BLaER1 treated with 17β-estradiol and CSF1 and Interleukin-3, amounts not matched to agents 10 nM and 100 nM (cell line): ENCODE data around the gene SPPL3.

ENCODE experiments used
- H3K27ac ChIP-seq, 11 experiments: shearing (Covaris generic); formaldehyde crosslinking; 2 replicates each; pipeline ENCODE4 v1.8.1; 2022
- H3K27me3 ChIP-seq, 11 experiments: shearing (Covaris generic); formaldehyde crosslinking; 2 replicates each; pipeline ENCODE4 v1.8.1; 2022
- H3K36me3 ChIP-seq, 11 experiments: shearing (Covaris generic); formaldehyde crosslinking; 2 replicates each; pipeline ENCODE4 v1.8.1; 2022
- H3K4me1 ChIP-seq, 10 experiments: shearing (Covaris generic); formaldehyde crosslinking; 2 replicates each; pipeline ENCODE4 v1.8.1; 2022
- H3K4me2 ChIP-seq, 11 experiments: shearing (Covaris generic); formaldehyde crosslinking; 2 replicates each; pipeline ENCODE4 v1.8.1; 2022
- H3K4me3 ChIP-seq, 10 experiments: shearing (Covaris generic); formaldehyde crosslinking; 2 replicates each; pipeline ENCODE4 v1.8.1; 2022
- H3K9ac ChIP-seq, 11 experiments: shearing (Covaris generic); formaldehyde crosslinking; 2 replicates each; pipeline ENCODE4 v1.8.1; 2022
- H3K9me3 ChIP-seq, 11 experiments: shearing (Covaris generic); formaldehyde crosslinking; replicated peaks in 1 of 11; 2 replicates each; pipeline ENCODE4 v1.8.1; 2022
- H4K20me1 ChIP-seq, 11 experiments: shearing (Covaris generic); formaldehyde crosslinking; 2 replicates each; pipeline ENCODE4 v1.8.1; 2022
- Cebpa-rat ChIP-seq, 11 experiments: shearing (Covaris generic); IDR thresholded peaks; 2 replicates each; pipeline ENCODE4 v1.8.1; 2022

Gene SPPL3

GRCh38 chr12:120928864-120929652 lies 24.9 kb upstream of the SPPL3 start:
- Histone ChIP-seq H3K4me1 (peaks cover 0 to 11% (median 0%) of the 10 kb centered on the region in 10 experiments; a peak in 6 of 20 replicates), H4K20me1 (no peaks in the 10 kb centered on the region), H3K27me3 (no peaks in the 10 kb centered on the region), H3K36me3 (no peaks in the 10 kb centered on the region), H3K9me3 (peaks cover 0 to 11% (median 0%) of the 10 kb centered on the region in 11 experiments; a peak in 5 of 22 replicates), H3K9ac (no peak overlapping the region), H3K4me3 (no peak overlapping the region), H3K4me2 (no peak overlapping the region), H3K27ac (no peak overlapping the region)
- no peak for TF ChIP-seq Cebpa-rat (IDR thresholded peaks at IDR 0.05)

- H3K27ac ChIP-seq: no peak overlapping the region
- no peaks in the 10 kb centered on the region for H3K4me1 ChIP-seq
- no peak overlapping the region for H3K9ac ChIP-seq
- no peak for TF ChIP-seq Cebpa-rat (IDR thresholded peaks at IDR 0.05)
- no peak overlapping the region for H3K4me3 ChIP-seq
- H3K4me2 ChIP-seq: no peak overlapping the region
- H3K27me3 ChIP-seq: no peaks in the 10 kb centered on the region
- no peaks in the 10 kb centered on the region for H4K20me1 ChIP-seq
- H3K36me3 ChIP-seq: no peaks in the 10 kb centered on the region
- peaks cover 0 to 11% (median 0%) of the 10 kb centered on the region in 11 experiments; a peak in 5 of 22 replicates for H3K9me3 ChIP-seq
Measured at GRCh38 chr12:120925740-120926563, 21.8 kb upstream of the SPPL3 start.

- Histone ChIP-seq H3K9me3 (peaks cover 19 to 35% (median 26%) of the 10 kb centered on the region in 11 experiments), H3K27ac (no peak overlapping the region), H3K27me3 (no peaks in the 10 kb centered on the region), H3K9ac (no peak overlapping the region), H3K4me2 (no peak overlapping the region), H3K4me1 (no peaks in the 10 kb centered on the region), H4K20me1 (no peaks in the 10 kb centered on the region), H3K36me3 (no peaks in the 10 kb centered on the region), H3K4me3 (no peak overlapping the region)
- TF ChIP-seq Cebpa-rat (IDR thresholded peaks at IDR 0.05): no peak
Measured at GRCh38 chr12:120922279-120922678, 18.1 kb upstream of the SPPL3 start.

- H3K27ac ChIP-seq: no peak overlapping the region
- TF ChIP-seq Cebpa-rat (IDR thresholded peaks at IDR 0.05): no peak
- no peak overlapping the region for H3K4me2 ChIP-seq
- no peaks in the 10 kb centered on the region for H3K4me1 ChIP-seq
- H3K9me3 ChIP-seq: peaks cover 25 to 42% (median 32%) of the 10 kb centered on the region in 11 experiments
- no peaks in the 10 kb centered on the region for H3K27me3 ChIP-seq
- H3K4me3 ChIP-seq: no peak overlapping the region
- no peaks in the 10 kb centered on the region for H4K20me1 ChIP-seq
- no peak overlapping the region for H3K9ac ChIP-seq
- H3K36me3 ChIP-seq: no peaks in the 10 kb centered on the region
Measured at GRCh38 chr12:120921637-120922036, 17.5 kb upstream of the SPPL3 start.

- H3K4me3 ChIP-seq: no peak overlapping the region
- H3K36me3 ChIP-seq: no peaks in the 10 kb centered on the region
- H3K4me2 ChIP-seq: no peak overlapping the region
- no peak overlapping the region for H3K27ac ChIP-seq
- H4K20me1 ChIP-seq: no peaks in the 10 kb centered on the region
- no peak overlapping the region for H3K9ac ChIP-seq
- H3K4me1 ChIP-seq: no peaks in the 10 kb centered on the region
- no peaks in the 10 kb centered on the region for H3K27me3 ChIP-seq
- peaks cover 29 to 39% (median 36%) of the 10 kb centered on the region in 11 experiments for H3K9me3 ChIP-seq
- TF ChIP-seq Cebpa-rat (IDR thresholded peaks at IDR 0.05): no peak
Measured at GRCh38 chr12:120920178-120920577, 16.0 kb upstream of the SPPL3 start.

GRCh38 chr12:120917748-120918147 lies 13.6 kb upstream of the SPPL3 start:
- Histone ChIP-seq H3K4me3 (no peak overlapping the region), H3K4me2 (no peak overlapping the region), H3K4me1 (no peaks in the 10 kb centered on the region), H4K20me1 (no peaks in the 10 kb centered on the region), H3K27me3 (no peaks in the 10 kb centered on the region), H3K27ac (no peak overlapping the region), H3K9ac (no peak overlapping the region), H3K36me3 (no peaks in the 10 kb centered on the region), H3K9me3 (peaks cover 29 to 39% (median 36%) of the 10 kb centered on the region in 11 experiments)
- TF ChIP-seq Cebpa-rat (IDR thresholded peaks at IDR 0.05): no peak

GRCh38 chr12:120916561-120916960 lies 12.4 kb upstream of the SPPL3 start:
- Histone ChIP-seq H3K4me3 (no peak overlapping the region), H4K20me1 (no peaks in the 10 kb centered on the region), H3K4me2 (no peak overlapping the region), H3K4me1 (no peaks in the 10 kb centered on the region), H3K9ac (no peak overlapping the region), H3K9me3 (peaks cover 29 to 39% (median 36%) of the 10 kb centered on the region in 11 experiments), H3K27ac (no peak overlapping the region), H3K27me3 (no peaks in the 10 kb centered on the region), H3K36me3 (no peaks in the 10 kb centered on the region)
- no peak for TF ChIP-seq Cebpa-rat (IDR thresholded peaks at IDR 0.05)

GRCh38 chr12:120914794-120915193 lies 10.6 kb upstream of the SPPL3 start:
- Histone ChIP-seq H3K27me3 (no peaks in the 10 kb centered on the region), H3K4me1 (no peaks in the 10 kb centered on the region), H3K27ac (no peak overlapping the region), H3K36me3 (no peaks in the 10 kb centered on the region), H3K9ac (no peak overlapping the region), H3K4me2 (no peak overlapping the region), H4K20me1 (no peaks in the 10 kb centered on the region), H3K4me3 (no peak overlapping the region), H3K9me3 (peaks cover 29 to 38% (median 36%) of the 10 kb centered on the region in 11 experiments)
- no peak for TF ChIP-seq Cebpa-rat (IDR thresholded peaks at IDR 0.05)

- Histone ChIP-seq H4K20me1 (no peaks in the 10 kb centered on the region), H3K9ac (no peak overlapping the region), H3K9me3 (no peaks in the 10 kb centered on the region), H3K4me3 (no peak overlapping the region), H3K4me1 (peaks cover 0 to 15% (median 9%) of the 10 kb centered on the region in 10 experiments; a peak in 10 of 20 replicates), H3K27me3 (no peaks in the 10 kb centered on the region), H3K27ac (no peak overlapping the region), H3K4me2 (no peak overlapping the region), H3K36me3 (no peaks in the 10 kb centered on the region)
- TF ChIP-seq Cebpa-rat (IDR thresholded peaks at IDR 0.05): no peak
Measured at GRCh38 chr12:120909633-120910298, 5.6 kb upstream of the SPPL3 start.
